Measurements from ENCODE around the gene MBNL1.

The MBNL1 gene

GRCh38 chr3:152395764-152396163 lies 127.0 kb downstream of the MBNL1 start:
- TF ChIP-seq CTCF (IDR thresholded peaks at IDR 0.05) = no peak

- TF ChIP-seq CTCF (IDR thresholded peaks at IDR 0.05) = no peak
Observed at GRCh38 chr3:152396867-152397266, 128.1 kb downstream of the MBNL1 start.

- no peak for TF ChIP-seq CTCF (IDR thresholded peaks at IDR 0.05)
Observed at GRCh38 chr3:152398495-152398894, 129.8 kb downstream of the MBNL1 start.

- TF ChIP-seq CTCF (IDR thresholded peaks at IDR 0.05) = no peak
Observed at GRCh38 chr3:152399374-152399773, 130.6 kb downstream of the MBNL1 start.

- no peak for TF ChIP-seq CTCF (IDR thresholded peaks at IDR 0.05)
Observed at GRCh38 chr3:152400887-152401286, 132.2 kb downstream of the MBNL1 start.

- no peak for TF ChIP-seq CTCF (IDR thresholded peaks at IDR 0.05)
Observed at GRCh38 chr3:152402695-152403451, 134.1 kb downstream of the MBNL1 start.

- no peak for TF ChIP-seq CTCF (IDR thresholded peaks at IDR 0.05)
Observed at GRCh38 chr3:152403632-152404066, 134.9 kb downstream of the MBNL1 start.

- TF ChIP-seq CTCF (IDR thresholded peaks at IDR 0.05) = no peak
Observed at GRCh38 chr3:152404976-152405375, 136.2 kb downstream of the MBNL1 start.

Data from LNCAP (cell line).